H9 (cell line): ENCODE data around the gene AHNAK2. TPM values are rescaled to one million over a fixed set of nuclear protein-coding genes. Genes with fewer than 3 reads are reported as not detected.

Experiments
- DNase-seq: peaks from one replicate; pipeline ENCODE4 v3.0.0-alpha.2; 2017
- H2AFZ ChIP-seq: one replicate; pipeline ENCODE4 v1.6.1; 2013; ENCODE audit warnings: mild to moderate bottlenecking, low read length, control low read depth, moderate library complexity
- H2AK5ac ChIP-seq: 2 replicates; pipeline ENCODE4 v1.6.1; 2013; ENCODE audit warnings: low read length, control low read depth, mixed read lengths; ENCODE audit not compliant: insufficient read length
- H2BK120ac ChIP-seq: one replicate; pipeline ENCODE4 v1.6.1; 2013; ENCODE audit warnings: low read depth, mild to moderate bottlenecking, low read length, control low read depth, inconsistent platforms; ENCODE audit not compliant: poor library complexity, severe bottlenecking
- H2BK12ac ChIP-seq: 2 replicates; pipeline ENCODE4 v1.6.1; 2013; ENCODE audit warnings: low read length, control low read depth, mixed read lengths, low read depth; ENCODE audit not compliant: insufficient read length
- H2BK15ac ChIP-seq: 2 replicates; pipeline ENCODE4 v1.6.1; 2013; ENCODE audit warnings: low read depth, low read length, control low read depth
- H2BK20ac ChIP-seq: one replicate; pipeline ENCODE4 v1.6.1; 2013; ENCODE audit warnings: low read depth, mild to moderate bottlenecking, low read length, control low read depth, inconsistent platforms; ENCODE audit not compliant: poor library complexity, severe bottlenecking
- H2BK5ac ChIP-seq: 2 replicates; pipeline ENCODE4 v1.6.1; 2013; ENCODE audit warnings: low read length, control low read depth, mixed read lengths; ENCODE audit not compliant: insufficient read length
- H3K14ac ChIP-seq: 2 replicates; pipeline ENCODE4 v1.6.1; 2013; ENCODE audit warnings: low read length, control low read depth; ENCODE audit not compliant: insufficient read depth
- H3K18ac ChIP-seq: 2 replicates; pipeline ENCODE4 v1.6.1; 2013; ENCODE audit warnings: low read depth, mild to moderate bottlenecking, mixed read lengths, low read length, control low read depth; ENCODE audit not compliant: insufficient read length
- H3K23ac ChIP-seq: 2 replicates; pipeline ENCODE4 v1.6.1; 2013; ENCODE audit warnings: low read length, control low read depth, mixed read lengths, low read depth; ENCODE audit not compliant: insufficient read length
- H3K23me2 ChIP-seq: 2 replicates; pipeline ENCODE4 v1.6.1; 2013; ENCODE audit warnings: low read depth, mild to moderate bottlenecking, mixed read lengths, low read length, control low read depth; ENCODE audit not compliant: insufficient read length, poor library complexity, severe bottlenecking
- H3K27ac ChIP-seq: 2 replicates; pipeline ENCODE4 v1.5.1; 2013; ENCODE audit warnings: low read length, control low read depth, mixed read lengths, low read depth; ENCODE audit not compliant: insufficient read length
- H3K27me3 ChIP-seq: 2 replicates; pipeline ENCODE4 v1.6.1; 2013; ENCODE audit warnings: low read length, control low read depth, inconsistent platforms; ENCODE audit not compliant: insufficient read depth
- H3K4ac ChIP-seq: 2 replicates; pipeline ENCODE4 v1.6.1; 2013; ENCODE audit warnings: low read depth, mild to moderate bottlenecking, control low read depth, inconsistent platforms, low read length, moderate library complexity
- H3K4me1 ChIP-seq: 2 replicates; pipeline ENCODE4 v1.6.1; 2013; ENCODE audit warnings: low read length, control low read depth, inconsistent platforms; ENCODE audit not compliant: insufficient read depth
- H3K4me2 ChIP-seq: 2 replicates; pipeline ENCODE4 v1.6.1; 2013; ENCODE audit warnings: low read length, control low read depth, mixed read lengths; ENCODE audit not compliant: insufficient read length, insufficient read depth
- H3K56ac ChIP-seq: 2 replicates; pipeline ENCODE4 v1.6.1; 2013; ENCODE audit warnings: low read depth, mild to moderate bottlenecking, mixed read lengths, low read length, control low read depth; ENCODE audit not compliant: insufficient read length
- H3K79me1 ChIP-seq: 2 replicates; pipeline ENCODE4 v1.6.1; 2013; ENCODE audit warnings: low read depth, mild to moderate bottlenecking, moderate library complexity, low read length, control low read depth, inconsistent platforms; ENCODE audit not compliant: insufficient read depth, poor library complexity, severe bottlenecking
- H3K79me2 ChIP-seq: 2 replicates; pipeline ENCODE4 v1.6.1; 2013; ENCODE audit warnings: low read length, control low read depth, inconsistent platforms; ENCODE audit not compliant: insufficient read depth
- H3K9ac ChIP-seq: 2 replicates; pipeline ENCODE4 v1.6.1; 2013; ENCODE audit warnings: low read length, control low read depth, mixed read lengths; ENCODE audit not compliant: insufficient read length; ENCODE audit errors: extremely low read depth
- H3K9me3 ChIP-seq: one replicate; pipeline ENCODE4 v1.6.1; 2013; ENCODE audit warnings: low read depth, low read length, inconsistent platforms; ENCODE audit not compliant: control insufficient read depth
- H3T11ph ChIP-seq: one replicate; pipeline ENCODE4 v1.6.1; 2013; ENCODE audit warnings: mild to moderate bottlenecking, low read length, control low read depth, inconsistent platforms
- H4K20me1 ChIP-seq: one replicate; pipeline ENCODE4 v1.6.1; 2013; ENCODE audit not compliant: control insufficient read depth, insufficient read length, insufficient read depth
- H4K5ac ChIP-seq: 2 replicates; pipeline ENCODE4 v1.6.1; 2013; ENCODE audit warnings: low read depth, mild to moderate bottlenecking, mixed read lengths, low read length, control low read depth; ENCODE audit not compliant: insufficient read length
- H4K8ac ChIP-seq: replicated peaks from 2 replicates; pipeline ENCODE4 v1.6.1; 2013; ENCODE audit warnings: low read length, control low read depth, mixed read lengths, low read depth; ENCODE audit not compliant: insufficient read length
- H4K91ac ChIP-seq: 2 replicates; pipeline ENCODE4 v1.6.1; 2013; ENCODE audit warnings: low read depth, mild to moderate bottlenecking, moderate library complexity, mixed read lengths, low read length, control low read depth; ENCODE audit not compliant: insufficient read length
- H3K27ac Mint-ChIP-seq, 3 experiments: 2 replicates in 2 of 3; 3 replicates in 1 of 3; pipeline ENCODE4 v1.8.0; 2020 to 2021; ENCODE audit warnings: mixed read lengths in 3 of 3, mild to moderate bottlenecking in 1 of 3, moderate library complexity in 1 of 3
- H3K27me3 Mint-ChIP-seq: 2 replicates; pipeline ENCODE4 v1.8.0; 2021; ENCODE audit warnings: low read depth, mild to moderate bottlenecking, moderate library complexity, mixed read lengths
- H3K36me3 Mint-ChIP-seq, 3 experiments: 2 replicates in 2 of 3; 3 replicates in 1 of 3; pipeline ENCODE4 v1.8.0; 2020 to 2021; ENCODE audit warnings: low read depth in 3 of 3, mixed read lengths in 3 of 3; ENCODE audit not compliant: insufficient read depth in 1 of 3
- H3K4me1 Mint-ChIP-seq, 2 experiments: 2 replicates each; pipeline ENCODE4 v1.8.0; 2020; ENCODE audit warnings: mixed read lengths in 2 of 2
- H3K4me3 Mint-ChIP-seq, 2 experiments: 2 replicates in 1 of 2; 3 replicates in 1 of 2; pipeline ENCODE4 v1.8.0; 2020 to 2021; ENCODE audit warnings: mild to moderate bottlenecking in 2 of 2, mixed read lengths in 2 of 2, moderate library complexity in 1 of 2
- H3K9me3 Mint-ChIP-seq, 2 experiments: 2 replicates in 1 of 2; 3 replicates in 1 of 2; pipeline ENCODE4 v1.8.0; 2020; ENCODE audit warnings: mild to moderate bottlenecking in 2 of 2, mixed read lengths in 2 of 2, moderate library complexity in 1 of 2
- CTCF ChIP-seq: fragments of 200-600 bp; sonication (generic); conservative IDR thresholded peaks from 3 replicates; pipeline ENCODE4 v1.8.0; 2021; ENCODE audit warnings: antibody characterized with exemption, mild to moderate bottlenecking
- WGBS: extraction: QIAGEN DNeasy Blood & Tissue Kit; methylation state at CpG from one replicate; pipeline ENCODE4 v1.1.7; 2013; ENCODE audit warnings: missing lambda C conversion rate, low lambda C conversion rate, mixed read lengths; ENCODE audit not compliant: insufficient read length; ENCODE audit errors: extremely low coverage; 5-methylcytosine and 5-hydroxymethylcytosine counted together
- total RNA-seq: library from RNA; stranded (reverse); gene quantifications from 2 replicates; pipeline ENCODE4 v1.2.1, GENCODE V29; 2021

Gene AHNAK2
- total RNA-seq, 1 experiment from 2014 or later: 2.8 TPM

- Histone ChIP-seq H3K9ac (no peak overlapping the region), H4K8ac (no peak overlapping the region), H2BK20ac (no peak overlapping the region), H3K23me2 (peaks cover 6% of the 10 kb centered on the region), H3K56ac (no peak overlapping the region), H3K23ac (no peak overlapping the region), H3K4me2 (no peak overlapping the region), H3K27me3 (no peaks in the 10 kb centered on the region; the same call in 1 of the 2 replicates), H3K4ac (no peak overlapping the region), H2BK120ac (no peak overlapping the region), H3K79me2 (no peaks in the 10 kb centered on the region), H3K18ac (no peak overlapping the region), H2BK5ac (no peak overlapping the region), H2BK12ac (no peak overlapping the region), H4K5ac (no peak overlapping the region), H3K27ac (no peak overlapping the region), H4K20me1 (no peaks in the 10 kb centered on the region), H3K4me1 (peaks cover 3% of the 10 kb centered on the region; the same call in 1 of the 2 replicates), H2AK5ac (no peak overlapping the region), H3K79me1 (no peaks in the 10 kb centered on the region), H2AFZ (no peak overlapping the region), H2BK15ac (no peak overlapping the region), H3T11ph (no peak overlapping the region), H4K91ac (no peak overlapping the region), H3K9me3 (no peaks in the 10 kb centered on the region), H3K14ac (no peak overlapping the region)
- DNase-seq: no peak
- Mint-ChIP-seq H3K4me3 (no peak overlapping the region), H3K4me1 (peaks cover 11 to 24% of the 10 kb centered on the region in 2 experiments), H3K36me3 (no peaks in the 10 kb centered on the region), H3K27me3 (peaks cover 25% of the 10 kb centered on the region), H3K27ac (no peak overlapping the region), H3K9me3 (no peaks in the 10 kb centered on the region)
- no peak for TF ChIP-seq CTCF
- WGBS: no CpG with 5 or more reads among the region's 10 CpGs
Observed at GRCh38 chr14:104969741-104970230, 8.4 kb downstream of the AHNAK2 start.
